Sigmoid colon (tissue), 3 donors: ENCODE measurements around the gene SLC1A5.

ENCODE experiments used
- CTCF ChIP-seq, 4 experiments: fragments of 450-650 bp in 3 of 4; fragments of 200-600 bp in 1 of 4; IDR thresholded peaks; one replicate each; pipeline ENCODE4 v1.5.1; 2016 to 2019; ENCODE audit warnings: antibody characterized with exemption in 4 of 4, mild to moderate bottlenecking in 3 of 4, moderate library complexity in 2 of 4
- POLR2A ChIP-seq, 2 donors: fragments of 450-650 bp; IDR thresholded peaks; one replicate each; pipeline ENCODE4 v1.6.1; 2016; ENCODE audit warnings: antibody characterized with exemption in 2 of 2, mild to moderate bottlenecking in 2 of 2, moderate library complexity in 2 of 2

GRCh38 chr19:46742926-46743480, 45.4 kb downstream of the SLC1A5 start:
- TF ChIP-seq CTCF (IDR thresholded peaks at IDR 0.05), result no peak
- no peak for TF ChIP-seq POLR2A (IDR thresholded peaks at IDR 0.05)
